ENCODE measurements around the gene ZBTB46. TPM values are rescaled to one million over a fixed set of nuclear protein-coding genes. Genes with fewer than 3 reads are reported as not detected.
"Not testable (repeated sequence)": the region's sequence is repeated elsewhere in the genome, so short reads cannot be mapped to it uniquely, and the experiment has no call there.

ZBTB46 gene
- total RNA-seq, 1 experiment from 2014 or later = not detected

DNA sequence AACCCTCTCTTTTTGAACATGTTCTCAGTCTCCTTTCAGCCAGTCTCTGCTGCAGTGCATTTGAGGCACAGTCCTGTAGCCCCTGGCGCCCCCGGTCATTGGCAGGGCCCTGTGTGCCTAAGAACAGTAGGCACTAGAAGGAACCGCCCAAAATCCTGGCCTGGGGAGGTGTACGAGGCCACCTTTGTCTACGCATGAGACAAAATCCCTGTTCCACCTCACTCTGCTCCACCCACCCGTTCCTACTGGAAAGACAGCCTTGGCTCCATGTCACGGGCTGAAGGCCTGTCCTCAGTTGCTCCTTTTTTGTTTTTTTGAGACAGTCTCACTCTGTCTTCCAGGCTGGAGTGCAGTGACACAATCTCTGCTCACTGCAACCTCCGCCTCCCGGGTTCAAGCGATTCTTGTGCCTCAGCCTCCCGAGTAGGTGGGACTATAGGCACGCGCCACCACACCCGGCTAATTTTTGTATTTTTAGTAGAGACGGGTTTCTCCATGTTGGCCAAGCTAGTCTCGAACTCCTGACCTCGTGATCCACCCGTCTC, 100.8 kb downstream of the ZBTB46 start:
- not testable (repeated sequence) for H3K9me3 ChIP-seq (ENCODE audit: low read length); H3K9me2 ChIP-seq (replicated peaks; ENCODE audit: insufficient read depth, low read length); H3K4me1 ChIP-seq (ENCODE audit: low read length); H3K4me2 ChIP-seq (ENCODE audit: low read depth, low read length, poor library complexity, severe bottlenecking); H3K27me3 ChIP-seq (ENCODE audit: low read length); H3K4me3 ChIP-seq (ENCODE audit: low read length); DNase-seq; H2AFZ ChIP-seq (ENCODE audit: low read length); H3K27ac ChIP-seq (ENCODE audit: low read length); H3K36me3 ChIP-seq (ENCODE audit: insufficient read depth, low read length); H3K9ac ChIP-seq (ENCODE audit: low read length); H4K20me1 ChIP-seq (ENCODE audit: insufficient read depth, low read depth, low read length)
- H3K79me2 ChIP-seq (ENCODE audit: low read length) = peaks cover 22% of the 10 kb centered on the region

DNA sequence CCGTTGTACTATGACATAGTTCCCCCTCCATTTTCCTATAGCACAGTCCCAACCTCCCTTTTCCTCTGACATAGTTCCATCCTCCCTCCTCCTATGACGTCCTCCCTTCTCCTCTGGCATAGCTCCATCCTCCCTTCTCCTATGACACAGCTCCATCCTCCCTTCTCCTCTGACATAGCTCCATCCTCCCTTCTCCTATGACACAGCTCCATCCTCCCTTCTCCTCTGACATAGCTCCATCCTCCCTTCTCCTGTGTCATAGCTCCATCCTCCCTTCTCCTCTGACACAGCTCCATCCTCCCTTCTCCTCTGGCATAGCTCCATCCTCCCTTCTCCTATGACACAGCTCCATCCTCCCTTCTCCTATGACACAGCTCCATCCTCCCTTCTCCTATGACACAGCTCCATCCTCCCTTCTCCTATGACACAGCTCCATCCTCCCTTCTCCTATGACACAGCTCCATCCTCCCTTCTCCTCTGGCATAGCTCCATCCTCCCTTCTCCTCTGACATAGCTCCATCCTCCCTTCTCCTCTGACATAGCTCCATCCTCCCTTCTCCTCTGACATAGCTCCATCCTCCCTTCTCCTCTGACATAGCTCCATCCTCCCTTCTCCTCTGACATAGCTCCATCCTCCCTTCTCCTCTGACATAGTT, 108.0 kb downstream of the ZBTB46 start:
- not testable (repeated sequence) for H4K20me1 ChIP-seq (ENCODE audit: insufficient read depth, low read depth, low read length); H2AFZ ChIP-seq (ENCODE audit: low read length); H3K9ac ChIP-seq (ENCODE audit: low read length); H3K9me2 ChIP-seq (replicated peaks; ENCODE audit: insufficient read depth, low read length); H3K27me3 ChIP-seq (ENCODE audit: low read length); H3K27ac ChIP-seq (ENCODE audit: low read length); H3K4me1 ChIP-seq (ENCODE audit: low read length); H3K4me3 ChIP-seq (ENCODE audit: low read length); H3K9me3 ChIP-seq (ENCODE audit: low read length); DNase-seq; H3K4me2 ChIP-seq (ENCODE audit: low read depth, low read length, poor library complexity, severe bottlenecking)
- Histone ChIP-seq H3K36me3 (ENCODE audit: insufficient read depth, low read length) (peaks cover 22% of the 10 kb centered on the region), H3K79me2 (ENCODE audit: low read length) (peaks cover 36% of the 10 kb centered on the region)

DNA sequence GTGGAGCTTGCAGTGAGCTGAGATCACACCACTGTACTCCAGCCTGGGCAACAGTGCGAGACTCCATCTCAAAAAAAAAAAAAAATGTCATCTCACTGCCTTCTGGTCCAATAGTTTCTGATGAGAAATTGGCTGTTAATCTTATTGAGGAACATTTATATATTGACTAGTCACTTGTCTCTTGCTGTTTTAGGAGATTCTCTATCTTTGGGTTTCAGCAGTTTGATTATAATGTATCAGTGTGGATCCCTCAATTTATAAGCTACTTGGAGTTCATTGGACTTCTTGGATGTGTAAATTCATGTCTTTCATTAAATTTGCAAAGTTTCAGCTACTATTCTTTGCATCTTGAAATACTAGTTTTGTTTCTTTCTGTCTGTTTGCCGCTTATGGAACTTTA, 112.1 kb downstream of the ZBTB46 start:
- Histone ChIP-seq H3K4me1 (ENCODE audit: low read length) (no peaks in the 10 kb centered on the region), H3K36me3 (ENCODE audit: insufficient read depth, low read length) (peaks cover 47% of the 10 kb centered on the region), H2AFZ (ENCODE audit: low read length) (no peak overlapping the region), H3K9me3 (ENCODE audit: low read length) (no peaks in the 10 kb centered on the region), H3K27ac (ENCODE audit: low read length) (no peak overlapping the region), H3K4me3 (ENCODE audit: low read length) (no peak overlapping the region), H3K79me2 (ENCODE audit: low read length) (peaks cover 59% of the 10 kb centered on the region), H3K9ac (ENCODE audit: low read length) (no peak overlapping the region), H3K4me2 (ENCODE audit: low read depth, low read length, poor library complexity, severe bottlenecking) (no peak overlapping the region), H3K9me2 (replicated peaks; ENCODE audit: insufficient read depth, low read length) (no peaks in the 10 kb centered on the region), H3K27me3 (ENCODE audit: low read length) (no peaks in the 10 kb centered on the region), H4K20me1 (ENCODE audit: insufficient read depth, low read depth, low read length) (no peaks in the 10 kb centered on the region)
- DNase-seq = no peak

DNA sequence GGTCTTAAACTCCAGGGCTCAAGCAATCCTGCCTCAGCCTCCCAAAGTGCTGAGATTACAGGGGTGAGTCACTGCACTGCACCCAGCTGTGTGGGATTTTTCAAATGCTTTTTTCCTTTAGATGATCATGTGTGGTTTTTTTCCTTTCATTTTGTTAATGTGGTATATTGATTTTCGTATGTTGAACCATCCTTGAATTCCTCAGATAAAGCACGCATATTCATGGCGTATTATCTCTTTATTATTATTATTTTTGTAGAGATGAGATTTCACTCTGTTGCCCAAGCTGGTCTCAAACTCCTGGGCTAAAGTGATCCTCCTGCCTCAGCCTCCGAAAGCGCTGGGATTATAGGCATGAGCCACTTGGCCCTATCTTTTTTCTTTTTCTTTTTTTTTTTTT, 116.2 kb downstream of the ZBTB46 start:
- peaks cover 75% of the 10 kb centered on the region for H3K79me2 ChIP-seq (ENCODE audit: low read length)
- H3K36me3 ChIP-seq (ENCODE audit: insufficient read depth, low read length) = peaks cover 65% of the 10 kb centered on the region

DNA sequence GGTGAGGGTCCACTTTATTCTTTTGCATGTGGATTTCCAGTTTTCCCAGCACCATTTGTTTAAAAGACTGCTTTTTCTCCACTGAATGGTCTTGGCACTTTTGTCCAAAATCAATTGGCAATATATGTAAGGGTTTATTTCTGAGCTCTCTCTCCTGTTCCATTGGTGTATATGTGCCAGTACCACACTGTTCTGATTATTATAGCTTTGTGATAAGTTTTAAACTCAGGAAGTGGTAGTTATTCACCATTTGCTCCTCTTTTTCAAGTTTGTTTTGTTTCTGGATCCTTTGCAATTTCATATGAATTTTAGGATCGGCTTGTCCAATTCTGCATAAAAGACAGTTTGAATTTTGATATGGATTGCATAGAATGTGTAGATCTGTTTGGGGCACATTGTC, 118.9 kb downstream of the ZBTB46 start:
- peaks cover 81% of the 10 kb centered on the region for H3K79me2 ChIP-seq (ENCODE audit: low read length)
- no peak overlapping the region for H3K9ac ChIP-seq (ENCODE audit: low read length)
- H3K4me1 ChIP-seq (ENCODE audit: low read length) = peaks cover 11% of the 10 kb centered on the region
- no peaks in the 10 kb centered on the region for H3K27me3 ChIP-seq (ENCODE audit: low read length)
- H2AFZ ChIP-seq (ENCODE audit: low read length) = no peak overlapping the region
- no peak overlapping the region for H3K4me2 ChIP-seq (ENCODE audit: low read depth, low read length, poor library complexity, severe bottlenecking)
- H3K36me3 ChIP-seq (ENCODE audit: insufficient read depth, low read length) = peaks cover 50% of the 10 kb centered on the region
- H3K27ac ChIP-seq (ENCODE audit: low read length) = no peak overlapping the region
- H3K4me3 ChIP-seq (ENCODE audit: low read length) = no peak overlapping the region
- no peaks in the 10 kb centered on the region for H3K9me2 ChIP-seq (replicated peaks; ENCODE audit: insufficient read depth, low read length)
- peaks cover 5% of the 10 kb centered on the region; the same call in 1 of the 2 replicates for H4K20me1 ChIP-seq (ENCODE audit: insufficient read depth, low read depth, low read length)
- H3K9me3 ChIP-seq (ENCODE audit: low read length) = no peaks in the 10 kb centered on the region
- no peak for DNase-seq

More for the DNA sequence above, 116.2 kb downstream of the ZBTB46 start:
- no peaks in the 10 kb centered on the region for H3K27me3 ChIP-seq (ENCODE audit: low read length)
- no peak for DNase-seq
- H3K4me1 ChIP-seq (ENCODE audit: low read length) = no peaks in the 10 kb centered on the region
- H3K9me2 ChIP-seq (replicated peaks; ENCODE audit: insufficient read depth, low read length) = no peaks in the 10 kb centered on the region
- H3K4me3 ChIP-seq (ENCODE audit: low read length) = no peak overlapping the region
- no peak overlapping the region for H2AFZ ChIP-seq (ENCODE audit: low read length)
- no peaks in the 10 kb centered on the region for H4K20me1 ChIP-seq (ENCODE audit: insufficient read depth, low read depth, low read length)
- H3K9ac ChIP-seq (ENCODE audit: low read length) = no peak overlapping the region
- H3K27ac ChIP-seq (ENCODE audit: low read length) = no peak overlapping the region
- no peak overlapping the region for H3K4me2 ChIP-seq (ENCODE audit: low read depth, low read length, poor library complexity, severe bottlenecking)
- H3K9me3 ChIP-seq (ENCODE audit: low read length) = no peaks in the 10 kb centered on the region

DNA sequence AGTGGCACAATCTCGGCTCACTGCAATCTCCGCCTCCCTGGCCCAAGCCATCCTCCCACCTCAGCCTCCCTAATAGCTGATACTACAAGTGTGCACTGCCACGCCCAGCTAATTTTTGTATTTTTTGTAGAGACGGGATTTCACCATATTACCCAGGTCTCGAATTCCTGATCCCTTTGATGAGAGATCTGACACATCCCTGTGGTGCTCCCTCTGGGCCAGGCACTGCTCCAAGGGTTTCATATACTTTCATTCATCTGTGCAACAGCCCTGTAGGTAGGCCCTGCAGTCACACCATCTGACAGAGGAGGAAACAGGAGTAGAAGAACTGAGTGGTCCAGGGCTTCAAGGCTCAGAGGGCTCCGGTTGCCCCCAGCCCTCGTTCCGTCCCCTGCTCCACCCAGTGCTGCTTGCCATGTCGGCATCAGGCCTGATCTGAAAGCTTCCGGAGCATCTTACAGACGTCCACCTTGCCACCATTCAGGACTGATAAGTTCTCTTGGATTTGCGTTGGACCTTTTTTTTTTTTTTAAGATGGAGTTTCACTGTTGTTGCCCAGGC, 119.9 kb downstream of the ZBTB46 start:
- Histone ChIP-seq H3K27me3 (ENCODE audit: low read length) (no peaks in the 10 kb centered on the region), H3K9ac (ENCODE audit: low read length) (no peak overlapping the region), H3K9me2 (replicated peaks; ENCODE audit: insufficient read depth, low read length) (no peaks in the 10 kb centered on the region), H3K79me2 (ENCODE audit: low read length) (peaks cover 84% of the 10 kb centered on the region), H4K20me1 (ENCODE audit: insufficient read depth, low read depth, low read length) (peaks cover 13% of the 10 kb centered on the region; the same call in 1 of the 2 replicates), H3K4me3 (ENCODE audit: low read length) (no peak overlapping the region), H3K4me2 (ENCODE audit: low read depth, low read length, poor library complexity, severe bottlenecking) (no peak overlapping the region), H3K4me1 (ENCODE audit: low read length) (peaks cover 17% of the 10 kb centered on the region), H3K27ac (ENCODE audit: low read length) (no peak overlapping the region), H3K9me3 (ENCODE audit: low read length) (no peaks in the 10 kb centered on the region), H2AFZ (ENCODE audit: low read length) (no peak overlapping the region), H3K36me3 (ENCODE audit: insufficient read depth, low read length) (peaks cover 44% of the 10 kb centered on the region)
- no peak for DNase-seq

DNA sequence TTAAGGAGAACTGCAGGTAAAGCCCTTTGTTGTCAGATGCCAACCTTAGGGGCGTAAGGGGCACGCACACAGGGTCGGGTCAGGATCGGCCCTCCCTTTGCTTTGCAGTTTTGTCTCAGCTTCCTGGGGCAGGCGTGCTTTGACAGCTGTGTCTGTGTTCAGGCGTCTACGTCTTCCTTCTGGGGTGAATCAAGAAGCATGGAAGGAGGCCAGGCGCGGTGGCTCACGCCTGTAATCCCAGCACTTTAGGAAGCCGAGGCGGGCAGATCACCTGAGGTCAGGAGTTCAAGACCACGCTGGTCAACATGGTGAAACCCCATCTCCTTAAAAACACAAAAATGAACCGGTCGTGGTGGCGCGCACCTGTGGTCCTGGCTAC, 121.9 kb downstream of the ZBTB46 start:
- Histone ChIP-seq H3K4me2 (ENCODE audit: low read depth, low read length, poor library complexity, severe bottlenecking) (peak overlapping the region; percentile 94), H3K4me3 (ENCODE audit: low read length) (peak overlapping the region; percentile 97), H3K4me1 (ENCODE audit: low read length) (peaks cover 20% of the 10 kb centered on the region), H3K27ac (ENCODE audit: low read length) (no peak overlapping the region), H3K9me3 (ENCODE audit: low read length) (no peaks in the 10 kb centered on the region), H3K9ac (ENCODE audit: low read length) (peak overlapping the region; percentile 94), H4K20me1 (ENCODE audit: insufficient read depth, low read depth, low read length) (peaks cover 13% of the 10 kb centered on the region; the same call in 1 of the 2 replicates), H3K27me3 (ENCODE audit: low read length) (no peaks in the 10 kb centered on the region), H3K79me2 (ENCODE audit: low read length) (peaks cover 73% of the 10 kb centered on the region), H2AFZ (ENCODE audit: low read length) (no peak overlapping the region), H3K36me3 (ENCODE audit: insufficient read depth, low read length) (peaks cover 44% of the 10 kb centered on the region), H3K9me2 (replicated peaks; ENCODE audit: insufficient read depth, low read length) (no peaks in the 10 kb centered on the region)
- DNase-seq = no peak

DNA sequence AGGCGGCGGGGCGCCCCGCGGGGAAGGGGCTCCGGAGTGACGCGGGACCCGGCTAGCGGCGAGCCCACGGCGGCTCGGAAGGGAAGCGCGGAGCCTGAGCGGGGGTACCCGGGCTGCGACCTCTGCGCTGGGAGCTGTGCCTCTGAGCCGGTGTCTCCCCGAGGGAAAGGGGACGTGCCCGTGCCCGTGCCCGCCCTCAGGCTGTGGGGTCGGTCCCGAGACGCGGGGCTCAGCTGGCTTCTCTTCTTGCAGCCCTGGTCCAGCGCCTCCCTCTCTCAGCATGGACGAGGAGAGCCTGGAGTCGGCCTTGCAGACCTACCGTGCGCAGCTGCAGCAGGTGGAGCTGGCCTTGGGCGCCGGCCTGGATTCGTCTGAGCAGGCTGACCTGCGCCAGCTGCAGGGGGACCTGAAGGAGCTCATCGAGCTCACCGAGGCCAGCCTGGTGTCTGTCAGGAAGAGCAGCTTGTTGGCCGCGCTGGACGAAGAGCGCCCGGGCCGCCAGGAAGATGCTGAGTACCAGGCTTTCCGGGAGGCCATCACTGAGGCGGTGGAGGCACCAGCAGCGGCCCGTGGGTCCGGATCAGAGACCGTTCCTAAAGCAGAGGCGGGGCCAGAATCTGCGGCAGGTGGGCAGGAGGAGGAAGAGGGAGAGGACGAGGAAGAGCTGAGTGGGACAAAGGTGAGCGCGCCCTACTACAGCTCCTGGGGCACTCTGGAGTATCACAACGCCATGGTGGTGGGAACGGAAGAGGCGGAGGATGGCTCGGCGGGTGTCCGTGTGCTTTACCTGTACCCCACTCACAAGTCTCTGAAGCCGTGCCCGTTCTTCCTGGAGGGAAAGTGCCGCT, 122.5 kb downstream of the ZBTB46 start:
- Histone ChIP-seq H4K20me1 (ENCODE audit: insufficient read depth, low read depth, low read length) (peaks cover 13% of the 10 kb centered on the region; the same call in 1 of the 2 replicates), H2AFZ (ENCODE audit: low read length) (no peak overlapping the region), H3K9ac (ENCODE audit: low read length) (peak overlapping the region; percentile 94), H3K9me2 (replicated peaks; ENCODE audit: insufficient read depth, low read length) (no peaks in the 10 kb centered on the region), H3K4me3 (ENCODE audit: low read length) (peak overlapping the region; percentile 97), H3K27ac (ENCODE audit: low read length) (no peak overlapping the region), H3K36me3 (ENCODE audit: insufficient read depth, low read length) (peaks cover 39% of the 10 kb centered on the region), H3K9me3 (ENCODE audit: low read length) (no peaks in the 10 kb centered on the region), H3K27me3 (ENCODE audit: low read length) (no peaks in the 10 kb centered on the region), H3K4me2 (ENCODE audit: low read depth, low read length, poor library complexity, severe bottlenecking) (peak overlapping the region; percentile 94), H3K4me1 (ENCODE audit: low read length) (peaks cover 20% of the 10 kb centered on the region), H3K79me2 (ENCODE audit: low read length) (peaks cover 71% of the 10 kb centered on the region)
- no peak for DNase-seq
